Trophoblast cell (in vitro differentiated cells and primary cell): ENCODE data around the gene C4BPB.

Experiments
- DNase-seq, 2 donors: peaks; one replicate each; pipeline ENCODE4 v3.0.0-alpha.2; 2016
- H2AFZ ChIP-seq: 2 replicates; pipeline ENCODE4 v1.6.1; 2013; ENCODE audit warnings: low read length, moderate library complexity, mild to moderate bottlenecking; ENCODE audit not compliant: insufficient read depth, poor library complexity
- H2AK5ac ChIP-seq: 2 replicates; pipeline ENCODE4 v1.6.1; 2013; ENCODE audit warnings: mild to moderate bottlenecking, low read length
- H2BK120ac ChIP-seq: 2 replicates; pipeline ENCODE4 v1.6.1; 2013; ENCODE audit warnings: low read length, mild to moderate bottlenecking, moderate library complexity; ENCODE audit not compliant: insufficient read depth, poor library complexity
- H2BK12ac ChIP-seq: 2 replicates; pipeline ENCODE4 v1.6.1; 2013; ENCODE audit warnings: mild to moderate bottlenecking, low read length, moderate library complexity
- H2BK5ac ChIP-seq: 2 replicates; pipeline ENCODE4 v1.6.1; 2013; ENCODE audit warnings: low read length, low read depth, moderate library complexity, mild to moderate bottlenecking; ENCODE audit not compliant: poor library complexity
- H3K14ac ChIP-seq: 2 replicates; pipeline ENCODE4 v1.6.1; 2013; ENCODE audit warnings: mild to moderate bottlenecking, low read length
- H3K18ac ChIP-seq: 2 replicates; pipeline ENCODE4 v1.6.1; 2013; ENCODE audit warnings: mild to moderate bottlenecking, low read length
- H3K23ac ChIP-seq: 2 replicates; pipeline ENCODE4 v1.6.1; 2013; ENCODE audit warnings: low read length
- H3K27ac ChIP-seq: 2 replicates; pipeline ENCODE4 v1.5.1; 2013; ENCODE audit warnings: low read depth, mild to moderate bottlenecking, inconsistent platforms, low read length, moderate library complexity
- H3K27me3 ChIP-seq: 2 replicates; pipeline ENCODE4 v1.6.1; 2013; ENCODE audit warnings: inconsistent platforms, mild to moderate bottlenecking, low read length, moderate library complexity; ENCODE audit not compliant: insufficient read depth
- H3K36me3 ChIP-seq, 2 experiments: 1 replicate in 1 of 2; 2 replicates in 1 of 2; pipeline ENCODE4 v1.6.1; 2013; ENCODE audit warnings: low read length in 2 of 2, mild to moderate bottlenecking in 2 of 2, moderate library complexity in 1 of 2; ENCODE audit not compliant: insufficient read depth in 2 of 2, control insufficient read depth in 1 of 2
- H3K4ac ChIP-seq: 2 replicates; pipeline ENCODE4 v1.6.1; 2013; ENCODE audit warnings: low read depth, mild to moderate bottlenecking, low read length, moderate library complexity
- H3K4me1 ChIP-seq, 2 experiments: 1 replicate in 1 of 2; 2 replicates in 1 of 2; pipeline ENCODE4 v1.6.1; 2013; ENCODE audit warnings: low read length in 2 of 2, mild to moderate bottlenecking in 2 of 2, moderate library complexity in 1 of 2; ENCODE audit not compliant: insufficient read depth in 2 of 2, control insufficient read depth in 1 of 2
- H3K4me2 ChIP-seq: 2 replicates; pipeline ENCODE4 v1.6.1; 2013; ENCODE audit warnings: inconsistent platforms, mild to moderate bottlenecking, low read length, moderate library complexity
- H3K4me3 ChIP-seq: 2 replicates; pipeline ENCODE4 v1.5.1; 2013; ENCODE audit warnings: mild to moderate bottlenecking, low read depth, low read length, inconsistent platforms
- H3K79me1 ChIP-seq: one replicate; pipeline ENCODE4 v1.6.1; 2013; ENCODE audit warnings: low read length
- H3K79me2 ChIP-seq: 2 replicates; pipeline ENCODE4 v1.6.1; 2013; ENCODE audit warnings: low read length, mild to moderate bottlenecking; ENCODE audit not compliant: control insufficient read depth, insufficient read depth, poor library complexity
- H3K9ac ChIP-seq: 2 replicates; pipeline ENCODE4 v1.6.1; 2013; ENCODE audit warnings: mild to moderate bottlenecking, low read length
- H3K9me3 ChIP-seq: 2 replicates; pipeline ENCODE4 v1.6.1; 2013; ENCODE audit warnings: low read depth, mild to moderate bottlenecking, control low read depth, inconsistent platforms, low read length; ENCODE audit not compliant: insufficient read depth
- H4K12ac ChIP-seq: 2 replicates; pipeline ENCODE4 v1.6.1; 2013; ENCODE audit warnings: low read depth, mild to moderate bottlenecking, low read length, moderate library complexity
- H4K8ac ChIP-seq: 2 replicates; pipeline ENCODE4 v1.6.1; 2013; ENCODE audit warnings: low read depth, mild to moderate bottlenecking, low read length, moderate library complexity
- H4K91ac ChIP-seq: one replicate; pipeline ENCODE4 v1.6.1; 2013; ENCODE audit warnings: low read depth, mild to moderate bottlenecking, low read length, moderate library complexity
- WGBS: extraction: QIAGEN DNeasy Blood & Tissue Kit; methylation state at CpG from one replicate; pipeline ENCODE4 v1.1.7; 2013; ENCODE audit warnings: missing lambda C conversion rate; ENCODE audit not compliant: insufficient read length, insufficient coverage; ENCODE audit errors: extremely low coverage; 5-methylcytosine and 5-hydroxymethylcytosine counted together

Gene C4BPB

GRCh38 chr1:207062058-207062457, 26.6 kb upstream of the C4BPB start:
- H3K79me1 ChIP-seq = no peaks in the 10 kb centered on the region
- WGBS = no CpG with 5 or more reads among the region's 1 CpG
- H4K12ac ChIP-seq = no peak overlapping the region

GRCh38 chr1:207063014-207063413, 25.6 kb upstream of the C4BPB start:
- Histone ChIP-seq H4K91ac (no peak overlapping the region), H3K9me3 (no peaks in the 10 kb centered on the region), H4K12ac (no peak overlapping the region), H3K4me2 (no peak overlapping the region), H3K4ac (no peak overlapping the region), H3K27ac (no peak overlapping the region), H3K27me3 (no peaks in the 10 kb centered on the region), H2AK5ac (no peak overlapping the region), H3K18ac (no peak overlapping the region), H3K23ac (no peak overlapping the region), H2BK5ac (no peak overlapping the region), H3K79me2 (no peaks in the 10 kb centered on the region), H4K8ac (no peak overlapping the region), H2AFZ (no peak overlapping the region), H3K4me3 (no peak overlapping the region), H2BK12ac (no peak overlapping the region), H3K36me3 (peaks cover 8 to 21% of the 10 kb centered on the region in 2 experiments), H3K9ac (no peak overlapping the region), H3K4me1 (no peaks in the 10 kb centered on the region), H3K79me1 (no peaks in the 10 kb centered on the region), H2BK120ac (no peak overlapping the region), H3K14ac (no peak overlapping the region)
- WGBS = no CpG with 5 or more reads among the region's 5 CpGs
- DNase-seq = no peak

More at GRCh38 chr1:207062058-207062457, 26.6 kb upstream of the C4BPB start:
- Histone ChIP-seq H3K18ac (no peak overlapping the region), H3K23ac (no peak overlapping the region), H4K8ac (no peak overlapping the region), H4K91ac (no peak overlapping the region), H3K79me2 (no peaks in the 10 kb centered on the region), H3K4me2 (no peak overlapping the region), H3K4me1 (no peaks in the 10 kb centered on the region), H3K9ac (no peak overlapping the region), H3K14ac (no peak overlapping the region), H2AK5ac (no peak overlapping the region), H2BK120ac (no peak overlapping the region), H3K9me3 (no peaks in the 10 kb centered on the region), H2BK5ac (no peak overlapping the region), H2BK12ac (no peak overlapping the region), H3K27me3 (no peaks in the 10 kb centered on the region), H3K4me3 (no peak overlapping the region), H2AFZ (no peak overlapping the region), H3K27ac (no peak overlapping the region), H3K36me3 (peaks cover 8 to 21% of the 10 kb centered on the region in 2 experiments), H3K4ac (no peak overlapping the region)
- no peak for DNase-seq

GRCh38 chr1:207064561-207064960, 24.1 kb upstream of the C4BPB start:
- no peak overlapping the region for H2AK5ac ChIP-seq
- H2AFZ ChIP-seq = no peak overlapping the region
- H3K18ac ChIP-seq = no peak overlapping the region
- no peak overlapping the region for H4K8ac ChIP-seq
- no peaks in the 10 kb centered on the region for H3K4me1 ChIP-seq
- no peak overlapping the region for H3K23ac ChIP-seq
- no peak overlapping the region for H2BK5ac ChIP-seq
- no peaks in the 10 kb centered on the region for H3K9me3 ChIP-seq
- H3K4me3 ChIP-seq = no peak overlapping the region
- no peak overlapping the region for H4K12ac ChIP-seq
- no peak overlapping the region for H3K4ac ChIP-seq
- H3K79me1 ChIP-seq = no peaks in the 10 kb centered on the region
- no peak overlapping the region for H2BK12ac ChIP-seq
- no peak overlapping the region for H3K14ac ChIP-seq
- WGBS = no CpG with 5 or more reads among the region's 8 CpGs
- H3K79me2 ChIP-seq = no peaks in the 10 kb centered on the region
- no peak overlapping the region for H3K9ac ChIP-seq
- no peak overlapping the region for H3K4me2 ChIP-seq
- no peak overlapping the region for H4K91ac ChIP-seq
- no peaks in the 10 kb centered on the region for H3K27me3 ChIP-seq
- no peak overlapping the region for H2BK120ac ChIP-seq
- no peak overlapping the region for H3K27ac ChIP-seq
- no peak for DNase-seq
- peaks cover 11 to 26% of the 10 kb centered on the region in 2 experiments for H3K36me3 ChIP-seq

- no peak overlapping the region for H3K4me2 ChIP-seq
- no peak overlapping the region for H3K4ac ChIP-seq
- no peak overlapping the region for H2AFZ ChIP-seq
- no peak overlapping the region for H3K14ac ChIP-seq
- H4K8ac ChIP-seq = no peak overlapping the region
- no peak overlapping the region for H3K4me3 ChIP-seq
- no peak overlapping the region for H2BK120ac ChIP-seq
- WGBS = no CpG with 5 or more reads among the region's 3 CpGs
- no peaks in the 10 kb centered on the region for H3K4me1 ChIP-seq
- no peak overlapping the region for H3K18ac ChIP-seq
- H3K9me3 ChIP-seq = no peaks in the 10 kb centered on the region
- H2AK5ac ChIP-seq = no peak overlapping the region
- H3K27me3 ChIP-seq = no peaks in the 10 kb centered on the region
- H3K79me2 ChIP-seq = no peaks in the 10 kb centered on the region
- no peak overlapping the region for H3K27ac ChIP-seq
- H2BK5ac ChIP-seq = no peak overlapping the region
- peaks cover 22 to 34% of the 10 kb centered on the region in 2 experiments for H3K36me3 ChIP-seq
- no peaks in the 10 kb centered on the region for H3K79me1 ChIP-seq
- H3K9ac ChIP-seq = no peak overlapping the region
- H3K23ac ChIP-seq = no peak overlapping the region
- H2BK12ac ChIP-seq = no peak overlapping the region
- no peak overlapping the region for H4K91ac ChIP-seq
- no peak for DNase-seq
- no peak overlapping the region for H4K12ac ChIP-seq
These were observed 21.5 kb upstream of the C4BPB start for GRCh38 chr1:207067185-207067584.
